DMS114 treated with DMSO at 0.1 percent for 48 hours (cell line): ENCODE measurements around the gene DYNC1H1.
A peak's percentile ranks its signal among the peaks of the same experiment; 100 is the strongest.

Experiments used
- DNase-seq: peaks from one replicate; lab custom pipeline; 2025; ENCODE audit not compliant: unreplicated experiment; lab: John Stamatoyannopoulos, UW

Gene DYNC1H1

DNA sequence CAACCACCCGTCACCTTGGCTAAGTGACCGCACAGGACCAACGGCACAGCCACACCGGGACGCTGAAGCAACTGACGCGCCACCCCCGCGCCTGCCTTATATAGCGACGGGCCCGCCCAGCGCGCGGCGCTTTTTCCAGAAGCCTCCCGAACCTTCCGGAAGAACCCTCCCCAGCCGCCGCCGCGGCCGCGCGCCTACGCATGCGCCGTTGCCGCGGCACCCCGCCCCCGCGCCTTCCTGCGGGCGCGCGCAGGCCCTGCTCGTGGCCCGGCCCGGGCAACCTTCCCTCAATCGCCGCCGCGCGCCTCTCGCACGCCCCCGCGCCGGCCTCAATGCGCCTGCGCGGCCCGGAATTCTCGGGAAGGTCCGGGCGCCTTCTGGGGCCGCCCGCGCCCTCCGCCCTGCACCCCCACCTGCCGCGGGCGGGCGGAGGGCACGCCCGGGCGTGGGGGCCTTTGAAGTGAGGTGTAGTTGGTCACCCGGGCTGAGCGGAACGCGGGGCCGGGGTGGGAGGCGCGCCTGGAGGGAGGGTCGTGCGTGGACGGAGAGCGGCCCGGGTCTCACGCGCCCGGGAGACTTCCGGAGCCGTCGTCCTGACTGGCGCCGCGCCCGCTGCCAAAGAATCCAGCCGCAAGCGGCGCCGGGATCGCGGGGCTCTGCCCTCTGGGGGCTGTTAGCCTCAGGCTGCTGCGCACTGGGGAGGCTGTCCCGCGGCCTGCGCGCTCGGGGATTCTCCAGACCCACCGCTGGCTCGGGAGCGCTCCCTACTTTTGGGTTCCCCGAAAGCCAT, 122.8 kb downstream of the DYNC1H1 start, which contains the start of gene HSP90AA1:
Gene HSP90AA1, minus strand, starts transcription at position 73 of the 790 bp plus-strand sequence. CDS start 666 bp downstream, outside the sequence.
- DNase-seq: peak; percentile 59

GRCh38 chr14:102087762-102088011, 123.3 kb downstream of the DYNC1H1 start:
- DNase-seq: no peak

GRCh38 chr14:102088012-102088792, 123.8 kb downstream of the DYNC1H1 start:
- DNase-seq: no peak

DNA sequence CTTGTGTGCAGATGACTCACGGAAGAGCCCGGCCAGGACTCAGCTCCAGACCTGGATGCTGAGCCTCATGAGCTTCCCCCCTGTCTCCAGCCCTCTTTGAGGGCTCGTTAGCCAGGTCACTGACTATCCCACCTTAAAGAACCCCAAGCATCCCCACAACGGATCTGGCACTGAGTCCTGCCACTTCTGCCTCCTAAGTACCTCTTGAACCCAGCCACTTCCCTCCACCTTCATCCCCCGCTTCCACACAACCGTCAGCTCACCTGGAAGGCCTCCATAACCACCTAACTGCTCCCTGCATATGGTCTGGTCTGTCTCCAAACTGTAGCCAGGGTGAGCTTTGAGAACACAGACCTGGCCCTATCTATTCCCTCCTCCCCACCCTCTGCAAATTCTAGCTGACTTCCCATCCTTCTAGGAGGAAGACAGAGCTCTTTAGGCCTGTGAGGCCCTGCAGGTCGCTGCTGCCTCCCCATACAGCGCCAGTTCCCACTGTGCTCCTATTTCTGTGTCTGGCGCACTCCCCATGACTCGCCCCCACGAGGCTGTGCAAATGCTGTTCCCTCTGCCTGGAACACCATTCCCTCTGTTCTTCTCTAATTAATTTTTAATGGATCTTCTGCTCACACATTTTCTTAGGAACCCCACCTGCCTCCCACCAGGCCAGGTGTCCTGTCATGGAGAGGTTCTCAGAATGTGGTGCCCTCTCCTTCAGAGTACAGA, 125.4 kb downstream of the DYNC1H1 start:
- DNase-seq: no peak

DNA sequence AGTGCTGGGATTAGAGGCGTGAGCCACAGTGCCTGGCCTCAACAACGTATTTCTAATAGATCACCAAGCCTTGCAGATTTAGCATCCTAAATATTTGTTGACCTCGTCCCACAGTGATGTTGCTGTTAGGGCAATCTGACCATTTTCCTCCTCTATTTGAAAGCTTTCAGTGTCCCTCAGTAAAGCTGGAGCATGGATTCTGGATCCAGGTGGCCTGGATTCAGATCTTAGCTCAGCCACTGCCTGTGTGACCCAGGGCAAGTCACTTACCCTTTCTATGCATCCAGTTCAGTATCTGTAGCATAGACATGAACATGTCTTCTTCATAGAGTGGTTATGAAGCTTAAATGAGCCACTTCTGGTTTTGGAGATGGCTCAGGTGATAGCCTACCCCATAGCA, 126.3 kb downstream of the DYNC1H1 start:
- DNase-seq: no peak

GRCh38 chr14:102092806-102093205, 128.4 kb downstream of the DYNC1H1 start:
- DNase-seq: no peak

GRCh38 chr14:102094101-102094500, 129.7 kb downstream of the DYNC1H1 start:
- DNase-seq: no peak

DNA sequence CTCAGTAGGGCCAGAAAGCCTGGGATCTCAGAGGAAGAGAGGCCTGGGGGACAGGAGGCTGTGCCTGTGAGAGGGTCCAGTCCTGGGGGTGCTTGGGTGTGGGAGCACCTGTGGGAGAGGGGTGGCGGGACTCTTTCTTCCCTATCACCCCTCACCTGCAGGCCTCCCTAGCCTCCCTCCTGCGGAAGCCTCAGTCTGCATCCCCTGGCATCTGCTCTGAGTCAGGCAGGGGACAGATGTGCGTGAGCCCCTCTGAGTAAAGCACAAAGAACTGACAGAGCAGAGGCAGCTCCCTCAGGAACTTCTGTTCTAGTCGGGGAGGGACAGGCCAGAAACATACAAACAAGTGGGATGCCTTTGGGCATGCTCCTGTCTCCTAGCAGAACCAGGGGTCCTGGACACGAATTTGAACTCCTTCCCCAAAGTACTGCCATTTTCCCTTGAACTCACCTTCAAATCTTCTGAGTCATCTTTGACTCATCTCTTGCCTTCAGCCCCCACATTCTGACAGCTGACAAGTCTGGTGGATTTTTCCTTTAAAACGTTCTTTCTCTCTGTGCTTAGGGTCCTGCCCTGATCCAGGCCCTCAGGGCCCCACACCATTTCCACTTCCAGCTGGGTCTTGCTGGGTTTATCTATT, 131.0 kb downstream of the DYNC1H1 start:
- no peak for DNase-seq

DNA sequence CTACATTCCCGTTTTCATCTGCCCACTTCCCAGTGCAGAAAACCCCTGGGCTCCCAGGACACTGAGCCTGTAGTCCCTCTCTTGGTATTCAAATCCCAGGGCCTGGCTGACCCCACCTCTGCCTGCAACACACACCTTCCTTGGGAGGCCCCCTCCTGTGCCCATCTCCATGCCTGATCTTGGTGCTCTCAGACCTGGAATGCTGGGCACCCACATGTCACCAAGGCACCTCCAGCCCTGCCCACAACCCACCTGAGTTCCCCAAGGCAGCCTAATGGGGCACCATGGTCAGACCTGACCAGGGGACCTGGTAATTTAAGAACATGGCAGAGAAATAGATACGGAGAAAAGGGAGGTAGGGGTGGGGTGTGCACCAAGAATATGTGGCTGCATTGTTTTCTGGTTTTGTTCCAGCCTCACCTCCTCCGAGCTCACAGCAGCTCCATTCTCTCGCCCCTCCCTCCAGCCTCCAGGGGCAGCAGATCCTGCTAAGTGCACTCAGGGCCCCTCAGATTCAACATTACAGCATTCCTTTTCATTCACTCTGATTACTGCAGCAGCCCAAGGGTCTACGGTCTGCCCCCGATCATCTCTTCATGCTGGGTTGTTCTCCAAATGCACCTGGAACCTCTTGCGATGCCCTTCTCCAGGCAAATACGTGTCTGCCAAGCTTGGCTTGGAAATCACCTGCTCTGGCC, 131.6 kb downstream of the DYNC1H1 start:
- DNase-seq: no peak

DNA sequence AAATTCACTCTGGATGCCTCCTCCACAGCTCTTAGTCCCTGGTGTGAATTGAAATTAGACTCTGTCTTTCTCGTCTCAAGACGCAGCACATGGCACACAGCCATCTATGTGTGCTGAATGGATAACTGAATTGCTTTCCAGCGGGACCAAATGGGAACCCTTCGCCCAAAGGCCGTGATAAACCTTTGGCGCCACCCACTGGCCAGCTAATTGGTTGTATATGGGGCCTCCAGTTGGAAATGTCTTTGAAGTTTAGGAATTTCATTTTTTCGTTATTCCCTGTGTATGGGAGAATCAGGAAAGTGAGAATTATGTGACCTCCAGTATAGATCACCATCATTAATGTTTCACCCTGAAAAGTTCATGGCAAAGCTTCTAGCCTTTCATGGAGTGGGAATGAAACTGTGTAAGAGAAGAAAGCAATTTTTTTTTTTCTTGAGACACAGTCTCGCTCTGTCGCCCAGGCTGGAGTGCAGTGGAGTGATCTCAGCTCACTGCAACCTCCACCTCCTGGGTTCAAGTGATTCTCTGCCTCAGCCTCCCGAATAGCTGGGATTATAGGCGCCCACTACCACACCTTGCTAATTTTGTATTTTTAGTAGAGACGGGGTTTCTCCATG, 132.3 kb downstream of the DYNC1H1 start:
- peak; percentile 34 for DNase-seq

DNA sequence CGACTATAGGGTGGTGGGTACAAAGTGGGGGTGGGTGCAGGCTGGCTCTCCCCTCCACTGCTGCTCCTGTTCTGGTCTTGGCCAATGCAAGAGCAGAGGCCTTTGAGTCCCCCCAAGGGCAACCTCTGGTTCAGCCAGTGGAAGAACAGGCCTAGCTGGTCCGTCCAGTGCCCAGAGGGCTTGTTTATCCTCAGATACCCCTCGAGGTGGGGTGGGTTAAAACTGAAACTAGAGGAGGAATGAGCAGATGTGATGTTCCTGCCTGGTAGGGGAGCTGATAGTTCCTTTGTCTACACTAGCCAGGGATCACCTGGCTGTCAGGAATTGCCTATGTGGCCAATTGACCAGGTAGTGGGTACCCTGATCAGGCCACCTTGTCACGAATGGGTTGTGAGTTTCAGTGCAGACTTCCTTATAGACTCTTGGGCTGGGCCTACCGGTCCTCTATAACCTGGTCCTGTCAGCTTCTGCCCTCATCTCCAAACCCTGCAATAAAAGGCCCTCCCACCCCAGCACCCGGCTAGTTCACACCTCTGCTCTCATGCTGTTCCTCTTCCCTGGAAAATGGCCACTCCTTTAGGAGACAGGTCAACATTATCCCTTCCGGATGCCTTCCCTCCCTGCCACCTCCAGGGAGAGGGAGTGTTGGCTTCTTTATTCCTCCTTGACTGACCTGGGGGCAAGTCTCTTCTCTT, 133.2 kb downstream of the DYNC1H1 start:
- DNase-seq: no peak

- no peak for DNase-seq
Measured at GRCh38 chr14:102103062-102103695, 138.8 kb downstream of the DYNC1H1 start.

- DNase-seq: no peak
Measured at GRCh38 chr14:102105369-102105768, 141.0 kb downstream of the DYNC1H1 start.
